Naive thymus-derived CD4-positive, alpha-beta T cell (primary cell): Measurements from ENCODE around the gene EBF3. TPM values are rescaled to one million over a fixed set of nuclear protein-coding genes. Genes with fewer than 3 reads are reported as not detected.

Experiments
- ATAC-seq: fragments of 150-1000 bp; cut with Tn5 transposase; 2 replicates; pipeline ENCODE4 v1.10.0; 2021; ENCODE audit warnings: mild to moderate bottlenecking, moderate library complexity
- CTCF ChIA-PET: fragments of 350-600 bp; sonication (Branson Sonifier 250); formaldehyde crosslinking; loops from one replicate; lab custom pipeline; 2021; ENCODE audit warnings: antibody characterized with exemption; lab: Charles Lee
- POLR2A ChIA-PET: fragments of 350-600 bp; sonication (Branson Sonifier 250); formaldehyde crosslinking; loops from one replicate; lab custom pipeline; 2021; ENCODE audit warnings: antibody characterized with exemption, inconsistent platforms; lab: Charles Lee
- DNase-seq, 9 donors: peaks; one replicate each; pipeline versions ENCODE4 v3.0.0 to v3.0.0-alpha.2; 2020 to 2022; ENCODE audit warnings: mixed read lengths in 1 of 9
- H3K27ac ChIP-seq: one replicate; pipeline ENCODE4 v1.7.0; 2013; ENCODE audit warnings: mild to moderate bottlenecking, low read depth, low read length, moderate library complexity
- H3K27me3 ChIP-seq, 2 donors: one replicate each; pipeline ENCODE4 v1.7.0; 2013; ENCODE audit warnings: low read length in 2 of 2, mild to moderate bottlenecking in 2 of 2, moderate library complexity in 2 of 2; ENCODE audit not compliant: control insufficient read depth in 2 of 2, insufficient read depth in 2 of 2
- H3K36me3 ChIP-seq, 3 experiments: 1 replicate in 2 of 3; 2 replicates in 1 of 3; pipeline ENCODE4 v1.7.0; 2013; ENCODE audit warnings: low read length in 3 of 3, mild to moderate bottlenecking in 3 of 3, moderate library complexity in 1 of 3; ENCODE audit not compliant: insufficient read depth in 3 of 3, control insufficient read depth in 2 of 3
- H3K4me1 ChIP-seq, 2 donors: one replicate each; pipeline ENCODE4 v1.7.0; 2013; ENCODE audit warnings: low read length in 2 of 2, mild to moderate bottlenecking in 2 of 2, moderate library complexity in 1 of 2; ENCODE audit not compliant: control insufficient read depth in 2 of 2, insufficient read depth in 2 of 2
- H3K4me3 ChIP-seq: 2 replicates; pipeline ENCODE4 v1.7.0; 2013; ENCODE audit warnings: mild to moderate bottlenecking, low read length
- H3K9me3 ChIP-seq, 3 experiments: 1 replicate in 2 of 3; 2 replicates in 1 of 3; pipeline ENCODE4 v1.7.0; 2013; ENCODE audit warnings: low read length in 3 of 3; ENCODE audit not compliant: control insufficient read depth in 2 of 3
- H3K27ac Mint-ChIP-seq, 9 donors: one replicate each; pipeline ENCODE4 v1.8.0; 2020 to 2022; ENCODE audit warnings: mixed read lengths in 9 of 9, mild to moderate bottlenecking in 8 of 9, moderate library complexity in 5 of 9, inconsistent platforms in 2 of 9
- H3K27me3 Mint-ChIP-seq, 5 donors: one replicate each; pipeline ENCODE4 v1.8.0; 2021 to 2022; ENCODE audit warnings: mixed read lengths in 5 of 5, mild to moderate bottlenecking in 1 of 5
- H3K36me3 Mint-ChIP-seq, 5 donors: one replicate each; pipeline ENCODE4 v1.8.0; 2020 to 2022; ENCODE audit warnings: mixed read lengths in 5 of 5, mild to moderate bottlenecking in 3 of 5, inconsistent platforms in 1 of 5
- H3K4me1 Mint-ChIP-seq, 7 donors: one replicate each; pipeline ENCODE4 v1.8.0; 2020 to 2022; ENCODE audit warnings: mixed read lengths in 7 of 7, mild to moderate bottlenecking in 3 of 7, inconsistent platforms in 1 of 7
- H3K4me3 Mint-ChIP-seq, 10 donors: one replicate each; pipeline ENCODE4 v1.8.0; 2020 to 2022; ENCODE audit warnings: mild to moderate bottlenecking in 10 of 10, mixed read lengths in 10 of 10, moderate library complexity in 6 of 10, inconsistent platforms in 2 of 10
- H3K9me3 Mint-ChIP-seq, 11 donors: one replicate each; pipeline ENCODE4 v1.8.0; 2020 to 2022; ENCODE audit warnings: mixed read lengths in 11 of 11, mild to moderate bottlenecking in 4 of 11, inconsistent platforms in 1 of 11, moderate library complexity in 1 of 11
- intact Hi-C, 2 donors: fragments of 100-400 bp; cut with micrococcal nuclease; formaldehyde crosslinking; loops; one replicate each; pipeline ENCODE4 v1.15.1; 2023
- polyA plus RNA-seq, 2 donors: library from polyadenylated mRNA; unstranded; fragments of 300-500 nt; fragmentation: Illumina TruSeq; gene quantifications; one replicate each; pipeline ENCODE4 v1.2.3, GENCODE V29; 2021
- total RNA-seq, 6 experiments: library from RNA in 5 of 6; stranded (reverse) in 5 of 6; gene quantifications; 1 replicate in 5 of 6; 2 replicates in 1 of 6; pipeline ENCODE4 v1.2.3 and lab custom pipeline; 2021 to 2026

EBF3 gene
- total and polyA plus RNA-seq, 7 experiments from 2014 or later: not detected

DNA sequence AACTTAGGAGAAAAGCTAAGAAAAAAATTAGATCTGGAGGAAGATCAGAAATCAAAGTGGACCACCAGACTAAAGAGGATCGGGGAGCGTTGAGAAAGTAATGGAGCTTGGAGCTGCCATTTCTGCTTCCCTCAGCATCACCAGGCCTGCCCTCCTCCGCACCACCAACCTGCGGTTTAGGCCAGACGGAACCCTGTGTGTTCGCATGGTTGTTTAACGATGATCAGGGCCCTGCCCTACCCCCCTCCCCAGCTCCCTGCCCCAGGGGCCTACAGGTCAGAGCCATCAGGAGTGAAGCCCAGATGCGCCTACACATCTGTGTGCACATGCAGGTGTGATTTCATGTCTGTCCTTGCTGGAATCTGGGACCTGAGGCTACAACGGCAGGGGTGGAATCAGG, 45.7 kb downstream of the EBF3 start:
- Mint-ChIP-seq H3K9me3 (no peaks in the 10 kb centered on the region), H3K4me1 (no peaks in the 10 kb centered on the region), H3K27me3 (peaks cover 0 to 5% (median 0%) of the 10 kb centered on the region in 5 donors), H3K36me3 (no peaks in the 10 kb centered on the region), H3K4me3 (no peak overlapping the region), H3K27ac (no peak overlapping the region)
- H3K4me3 ChIP-seq: no peak overlapping the region
- no peaks in the 10 kb centered on the region for H3K36me3 ChIP-seq
- POLR2A ChIA-PET: no interaction called here
- no peaks in the 10 kb centered on the region for H3K4me1 ChIP-seq
- H3K9me3 ChIP-seq: no peaks in the 10 kb centered on the region
- H3K27ac ChIP-seq: no peak overlapping the region
- DNase-seq (no peak), ATAC-seq (no peak)
- H3K27me3 ChIP-seq: no peaks in the 10 kb centered on the region
- CTCF ChIA-PET: no interaction called here
- intact Hi-C loops: no loop called here

DNA sequence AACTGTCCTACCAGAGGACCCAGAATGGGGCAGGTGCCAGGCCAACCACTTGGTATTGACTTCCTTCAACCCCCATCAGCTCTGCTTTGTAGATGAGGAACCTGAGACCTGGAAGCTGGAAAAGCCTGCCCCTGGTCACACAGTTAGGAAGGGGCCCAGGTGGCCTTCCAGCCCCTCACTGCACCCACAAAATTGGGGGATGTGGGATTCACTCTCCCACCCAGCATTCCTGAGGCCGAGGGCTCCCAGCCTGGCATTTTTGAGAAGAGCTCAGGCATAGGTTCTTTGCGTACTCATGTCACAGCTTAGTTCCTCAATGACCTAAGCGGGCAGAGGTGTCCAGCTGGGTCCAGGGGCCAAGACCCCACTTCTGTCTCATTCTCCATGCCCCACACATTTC, 46.1 kb downstream of the EBF3 start:
- ATAC-seq (no peak), DNase-seq (no peak)
- Histone ChIP-seq H3K27me3 (no peaks in the 10 kb centered on the region), H3K27ac (no peak overlapping the region), H3K4me1 (no peaks in the 10 kb centered on the region), H3K36me3 (no peaks in the 10 kb centered on the region), H3K4me3 (no peak overlapping the region), H3K9me3 (no peaks in the 10 kb centered on the region)
- H3K4me3 Mint-ChIP-seq: no peak overlapping the region
- H3K27ac Mint-ChIP-seq: no peak overlapping the region
- H3K36me3 Mint-ChIP-seq: no peaks in the 10 kb centered on the region
- H3K27me3 Mint-ChIP-seq: peaks cover 0 to 5% (median 0%) of the 10 kb centered on the region in 5 donors
- CTCF ChIA-PET: interaction anchor here (1.1 kb wide), 1 partner anchor 65 kb away, joined by 3 read pairs; no protein-coding TSS in a partner anchor
- intact Hi-C loops: no loop called here
- H3K4me1 Mint-ChIP-seq: no peaks in the 10 kb centered on the region
- POLR2A ChIA-PET: no interaction called here
- no peaks in the 10 kb centered on the region for H3K9me3 Mint-ChIP-seq

DNA sequence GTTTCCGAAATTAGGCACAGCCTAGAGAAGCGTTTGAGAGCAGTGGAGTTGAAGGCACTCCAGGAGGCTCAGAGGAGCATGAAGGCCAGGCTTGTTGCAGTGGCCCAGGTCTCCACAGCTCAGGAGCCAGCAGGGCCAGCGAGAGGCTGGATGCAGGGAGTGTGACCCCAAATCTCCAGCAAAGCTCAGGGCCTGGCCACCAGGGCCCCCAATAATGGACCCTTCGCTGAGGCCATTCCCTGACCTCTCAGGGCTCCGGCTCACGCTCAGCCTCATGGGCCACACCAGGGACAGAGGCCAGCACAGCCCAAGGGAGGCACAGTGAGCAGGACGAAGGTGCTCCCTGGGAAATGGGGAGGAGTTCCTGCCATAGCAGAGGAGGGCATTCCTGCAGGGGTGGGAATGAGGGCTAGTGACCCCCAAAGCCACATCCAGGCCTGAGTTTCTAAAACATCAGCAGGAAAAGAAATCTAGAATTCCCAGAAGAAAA, 47.5 kb downstream of the EBF3 start:
- DNase-seq: no peak
- no peaks in the 10 kb centered on the region for H3K36me3 Mint-ChIP-seq
- CTCF ChIA-PET: no interaction called here
- ATAC-seq: no peak
- no peaks in the 10 kb centered on the region for H3K9me3 Mint-ChIP-seq
- Histone ChIP-seq H3K36me3 (no peaks in the 10 kb centered on the region), H3K9me3 (no peaks in the 10 kb centered on the region), H3K27ac (no peak overlapping the region), H3K4me1 (no peaks in the 10 kb centered on the region), H3K27me3 (no peaks in the 10 kb centered on the region), H3K4me3 (no peak overlapping the region)
- no peak overlapping the region for H3K27ac Mint-ChIP-seq
- H3K4me1 Mint-ChIP-seq: no peaks in the 10 kb centered on the region
- no peak overlapping the region for H3K4me3 Mint-ChIP-seq
- peaks cover 0 to 5% (median 0%) of the 10 kb centered on the region in 5 donors for H3K27me3 Mint-ChIP-seq
- POLR2A ChIA-PET: no interaction called here
- intact Hi-C loops: no loop called here

DNA sequence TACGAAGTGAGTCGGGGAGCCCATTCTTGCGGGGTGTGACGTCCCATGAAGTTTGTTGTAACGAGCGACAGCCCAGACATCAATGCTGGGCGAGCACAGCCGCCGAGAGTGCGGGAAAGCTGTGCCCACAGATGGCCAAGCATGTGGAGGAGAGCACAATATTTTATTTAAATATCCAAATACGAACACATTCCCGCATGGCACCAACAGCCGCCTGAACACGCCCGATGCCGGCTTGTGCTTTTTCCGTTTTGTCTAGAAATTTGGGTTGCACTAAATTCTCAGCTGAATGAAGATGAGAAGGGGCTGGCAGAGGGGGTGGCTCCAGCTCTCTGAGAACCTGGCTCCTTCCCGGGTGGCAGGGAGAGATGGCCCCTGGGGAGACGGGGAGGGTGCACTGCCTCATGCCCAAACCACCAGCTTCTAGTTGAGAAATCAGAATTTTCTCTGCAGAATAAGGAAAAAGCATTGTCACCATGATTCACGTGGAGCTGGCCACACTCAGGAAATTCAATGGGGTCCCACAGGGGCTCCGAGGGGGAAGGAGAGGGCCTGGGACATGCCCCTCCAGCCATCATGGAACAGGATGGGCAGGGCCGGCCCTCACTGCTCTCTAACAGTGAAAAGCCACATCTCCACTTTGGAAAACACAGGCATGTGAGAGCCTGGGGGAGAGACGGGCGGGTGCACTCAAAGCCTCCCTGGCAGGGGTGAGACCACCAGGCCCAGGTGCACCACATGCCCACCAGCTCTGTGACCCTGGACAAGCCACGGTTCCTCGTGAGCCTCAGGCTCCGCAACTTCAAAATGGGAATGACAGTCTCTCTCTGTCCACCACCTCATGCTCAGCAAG, 48.3 kb downstream of the EBF3 start:
- no peak overlapping the region for H3K27ac ChIP-seq
- H3K36me3 ChIP-seq: no peaks in the 10 kb centered on the region
- ChIA-PET POLR2A (no interaction called here), CTCF (no interaction called here)
- no peaks in the 10 kb centered on the region for H3K9me3 ChIP-seq
- DNase-seq (no peak), ATAC-seq (no peak)
- H3K27ac Mint-ChIP-seq: no peak overlapping the region
- no peaks in the 10 kb centered on the region for H3K36me3 Mint-ChIP-seq
- no peaks in the 10 kb centered on the region for H3K4me1 Mint-ChIP-seq
- no peaks in the 10 kb centered on the region for H3K4me1 ChIP-seq
- intact Hi-C loops: no loop called here
- no peaks in the 10 kb centered on the region for H3K9me3 Mint-ChIP-seq
- H3K4me3 Mint-ChIP-seq: no peak overlapping the region
- H3K27me3 ChIP-seq: no peaks in the 10 kb centered on the region
- no peak overlapping the region for H3K4me3 ChIP-seq
- H3K27me3 Mint-ChIP-seq: peaks cover 0 to 4% (median 0%) of the 10 kb centered on the region in 5 donors

DNA sequence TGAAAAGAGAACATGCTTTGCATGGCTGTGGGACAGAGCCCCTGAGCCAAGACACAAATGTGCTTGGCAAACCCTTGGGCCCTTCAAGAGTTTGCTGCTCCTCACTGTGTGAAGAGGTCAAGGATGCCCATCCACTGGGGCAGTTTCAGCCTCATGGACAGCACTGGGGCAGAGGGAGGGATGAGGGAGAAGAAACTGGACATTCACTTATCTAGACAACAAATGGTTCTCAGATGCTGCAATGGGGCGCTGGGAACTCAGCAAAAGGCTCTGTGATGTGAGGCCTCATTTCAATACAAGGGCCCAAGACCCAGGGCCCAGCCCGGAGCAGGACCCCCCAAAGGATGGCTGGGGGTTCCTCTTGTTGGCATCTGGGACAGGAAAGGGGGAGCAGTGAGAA, 49.1 kb downstream of the EBF3 start:
- H3K4me3 ChIP-seq: no peak overlapping the region
- POLR2A ChIA-PET: no interaction called here
- ATAC-seq: no peak
- Mint-ChIP-seq H3K9me3 (no peaks in the 10 kb centered on the region), H3K4me3 (no peak overlapping the region), H3K4me1 (no peaks in the 10 kb centered on the region), H3K27me3 (no peaks in the 10 kb centered on the region), H3K27ac (no peak overlapping the region), H3K36me3 (no peaks in the 10 kb centered on the region)
- CTCF ChIA-PET: no interaction called here
- no peak for DNase-seq
- H3K9me3 ChIP-seq: no peaks in the 10 kb centered on the region
- intact Hi-C loops: no loop called here
- no peaks in the 10 kb centered on the region for H3K36me3 ChIP-seq
- H3K27me3 ChIP-seq: no peaks in the 10 kb centered on the region
- no peak overlapping the region for H3K27ac ChIP-seq
- no peaks in the 10 kb centered on the region for H3K4me1 ChIP-seq

DNA sequence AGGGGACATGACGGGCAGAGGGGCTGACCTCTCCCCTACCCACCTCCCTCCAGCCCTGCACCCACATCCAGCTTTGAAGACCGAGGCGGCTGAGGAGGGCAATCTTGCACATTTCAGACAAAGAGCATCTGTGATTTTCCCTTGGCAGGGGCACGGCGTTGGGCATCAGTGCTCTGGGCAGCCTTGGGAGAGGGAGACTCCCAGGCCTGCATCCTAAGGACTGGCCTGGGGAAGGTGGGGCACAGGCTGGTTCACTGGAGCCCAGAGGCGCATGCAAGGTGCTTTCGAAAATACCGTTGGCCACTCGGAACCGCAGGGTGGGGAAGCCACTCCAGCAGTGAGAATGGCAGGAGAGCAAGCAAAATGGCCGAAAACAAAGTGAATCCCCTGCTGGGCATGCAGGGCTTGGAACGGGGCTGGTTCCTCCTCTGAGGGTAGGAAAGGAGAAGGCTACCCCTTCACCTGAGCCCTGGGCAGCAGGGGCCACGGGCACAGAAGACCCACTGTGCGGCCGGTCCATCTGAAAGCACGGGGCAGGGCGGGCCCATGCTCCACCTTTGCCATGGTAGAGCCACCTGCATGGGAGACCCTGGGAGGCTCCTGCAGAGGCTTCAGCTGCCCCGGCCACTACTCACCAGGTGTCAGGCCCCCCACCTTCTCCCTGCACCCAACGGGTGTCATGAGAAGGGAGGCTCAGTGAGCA, 49.8 kb downstream of the EBF3 start:
- H3K36me3 ChIP-seq: no peaks in the 10 kb centered on the region
- H3K27ac ChIP-seq: no peak overlapping the region
- H3K4me1 Mint-ChIP-seq: no peaks in the 10 kb centered on the region
- intact Hi-C loops: no loop called here
- no peaks in the 10 kb centered on the region for H3K9me3 Mint-ChIP-seq
- no peaks in the 10 kb centered on the region for H3K9me3 ChIP-seq
- H3K4me1 ChIP-seq: no peaks in the 10 kb centered on the region
- no peaks in the 10 kb centered on the region for H3K36me3 Mint-ChIP-seq
- ATAC-seq (no peak), DNase-seq (no peak)
- H3K4me3 Mint-ChIP-seq: no peak overlapping the region
- CTCF ChIA-PET: no interaction called here
- H3K4me3 ChIP-seq: no peak overlapping the region
- POLR2A ChIA-PET: no interaction called here
- no peaks in the 10 kb centered on the region for H3K27me3 ChIP-seq
- no peak overlapping the region for H3K27ac Mint-ChIP-seq
- no peaks in the 10 kb centered on the region for H3K27me3 Mint-ChIP-seq
